H1 (cell line): ENCODE measurements around the gene RAI14. TPM values are rescaled to one million over a fixed set of nuclear protein-coding genes. Genes with fewer than 3 reads are reported as not detected.

Source experiments
- CTCF ChIA-PET: fragments of 300-600 bp; sonication (Branson Sonifier 250); formaldehyde crosslinking; loops from one replicate; lab custom pipeline; 2021; ENCODE audit not compliant: partially characterized antibody; lab: Charles Lee
- POLR2A ChIA-PET: fragments of 300-600 bp; sonication (Branson Sonifier 250); formaldehyde crosslinking; loops from one replicate; lab custom pipeline; 2021; ENCODE audit warnings: inconsistent platforms; ENCODE audit not compliant: partially characterized antibody; lab: Charles Lee
- DNase-seq, 2 experiments: peaks; one replicate each; pipeline versions ENCODE4 v3.0.0 to v3.0.0-alpha.2; 2010 to 2022; ENCODE audit warnings: low spot score in 2 of 2, low read depth in 1 of 2, mixed read lengths in 1 of 2
- FAIRE-seq: peaks from 2 replicates; lab custom pipeline; 2011; peaks lifted over from hg19 to GRCh38; lab: Jason Lieb, UNC
- H2AFZ ChIP-seq: 2 replicates; pipeline ENCODE4 v1.8.1; 2012; ENCODE audit warnings: low read length, inconsistent platforms
- H2AK5ac ChIP-seq: 2 replicates; pipeline ENCODE4 v1.6.1; 2013; ENCODE audit warnings: low read depth, low read length
- H2BK120ac ChIP-seq: replicated peaks from 2 replicates; pipeline ENCODE3; 2013; ENCODE audit warnings: low read depth, low read length, inconsistent platforms
- H2BK12ac ChIP-seq: 2 replicates; pipeline ENCODE4 v1.6.1; 2013; ENCODE audit warnings: low read depth, low read length
- H2BK15ac ChIP-seq: 2 replicates; pipeline ENCODE4 v1.6.1; 2013; ENCODE audit warnings: low read length
- H2BK20ac ChIP-seq: 2 replicates; pipeline ENCODE4 v1.6.1; 2013; ENCODE audit warnings: low read length
- H2BK5ac ChIP-seq: 2 replicates; pipeline ENCODE4 v1.6.1; 2013; ENCODE audit warnings: low read depth, low read length
- H3K14ac ChIP-seq: 2 replicates; pipeline ENCODE4 v1.6.1; 2013; ENCODE audit warnings: inconsistent platforms; ENCODE audit not compliant: insufficient read length
- H3K18ac ChIP-seq: 2 replicates; pipeline ENCODE4 v1.6.1; 2013; ENCODE audit warnings: low read length; ENCODE audit errors: extremely low read depth
- H3K23ac ChIP-seq: 2 replicates; pipeline ENCODE4 v1.6.1; 2013; ENCODE audit warnings: inconsistent platforms; ENCODE audit not compliant: insufficient read length
- H3K23me2 ChIP-seq: 2 replicates; pipeline ENCODE4 v1.6.1; 2013; ENCODE audit warnings: low read depth, low read length
- H3K27ac ChIP-seq: 2 replicates; pipeline ENCODE4 v1.6.1; 2011; ENCODE audit warnings: low read depth, low read length, inconsistent platforms
- H3K27me3 ChIP-seq, 4 experiments: replicated peaks in 1 of 4; 1 replicate in 1 of 4; 2 replicates in 3 of 4; pipeline versions ENCODE4 v1.6.1 to v1.8.1; 2011 to 2013; ENCODE audit warnings: low read length in 3 of 4, mild to moderate bottlenecking in 3 of 4, inconsistent platforms in 2 of 4, mixed read lengths in 2 of 4, moderate library complexity in 1 of 4; ENCODE audit not compliant: control insufficient read depth in 3 of 4, insufficient read depth in 3 of 4; ENCODE audit errors: extremely low read depth in 1 of 4
- H3K36me3 ChIP-seq, 4 experiments: 2 replicates each; pipeline versions ENCODE4 v1.6.1 to v1.8.1; 2011 to 2013; ENCODE audit warnings: mild to moderate bottlenecking in 4 of 4, low read length in 3 of 4, moderate library complexity in 2 of 4, control low read depth in 1 of 4, inconsistent platforms in 1 of 4; ENCODE audit not compliant: insufficient read depth in 4 of 4, control insufficient read depth in 2 of 4
- H3K4ac ChIP-seq: replicated peaks from 2 replicates; pipeline ENCODE3; 2013; ENCODE audit warnings: low read length, low read depth, mixed read lengths, inconsistent platforms; ENCODE audit not compliant: insufficient read length
- H3K4me1 ChIP-seq, 4 experiments: replicated peaks in 1 of 4; 1 replicate in 1 of 4; 2 replicates in 3 of 4; pipeline versions ENCODE4 v1.6.1 to v1.8.1; 2011 to 2013; ENCODE audit warnings: low read length in 3 of 4, inconsistent platforms in 2 of 4, mixed read lengths in 1 of 4; ENCODE audit not compliant: insufficient read depth in 4 of 4, control insufficient read depth in 3 of 4
- H3K4me2 ChIP-seq, 2 experiments: 2 replicates each; pipeline versions ENCODE4 v1.6.1 to v1.8.1; 2011 to 2013; ENCODE audit warnings: low read depth in 2 of 2, low read length in 2 of 2, control low read depth in 1 of 2, inconsistent platforms in 1 of 2, mild to moderate bottlenecking in 1 of 2; ENCODE audit not compliant: insufficient read depth in 1 of 2
- H3K4me3 ChIP-seq, 4 experiments: fragments of 200-600, 300-600 bp in 1 of 4; sonication (generic), shearing (Covaris generic), sonication (Bioruptor Twin) in 1 of 4; 2 replicates each; pipeline versions ENCODE4 v1.5.1 to v1.8.1; 2011 to 2016; ENCODE audit warnings: low read length in 4 of 4, low read depth in 3 of 4, control low read depth in 2 of 4, inconsistent platforms in 2 of 4, mild to moderate bottlenecking in 2 of 4, mixed read lengths in 1 of 4, moderate library complexity in 1 of 4; ENCODE audit not compliant: insufficient read depth in 2 of 4; ENCODE audit errors: extremely low read depth in 1 of 4
- H3K56ac ChIP-seq: replicated peaks from 2 replicates; pipeline ENCODE3; 2013; ENCODE audit warnings: low read depth, mild to moderate bottlenecking, mixed read lengths, low read length, inconsistent platforms; ENCODE audit not compliant: insufficient read length
- H3K79me1 ChIP-seq: 2 replicates; pipeline ENCODE4 v1.6.1; 2013; ENCODE audit warnings: low read depth, low read length, control low read depth
- H3K79me2 ChIP-seq, 2 experiments: 2 replicates each; pipeline versions ENCODE4 v1.6.1 to v1.8.1; 2012 to 2013; ENCODE audit warnings: low read length in 2 of 2, mild to moderate bottlenecking in 2 of 2, inconsistent platforms in 1 of 2; ENCODE audit not compliant: insufficient read depth in 2 of 2, control insufficient read depth in 1 of 2
- H3K9ac ChIP-seq, 4 experiments: replicated peaks in 1 of 4; 1 replicate in 1 of 4; 2 replicates in 3 of 4; pipeline versions ENCODE4 v1.6.1 to v1.8.1; 2011 to 2013; ENCODE audit warnings: low read depth in 3 of 4, low read length in 3 of 4, control low read depth in 2 of 4, mild to moderate bottlenecking in 2 of 4, moderate library complexity in 2 of 4, inconsistent platforms in 1 of 4; ENCODE audit errors: extremely low read depth in 1 of 4
- H3K9me3 ChIP-seq, 2 experiments: 2 replicates each; pipeline versions ENCODE4 v1.6.1 to v1.8.1; 2012 to 2013; ENCODE audit warnings: mild to moderate bottlenecking in 2 of 2, moderate library complexity in 2 of 2, control low read depth in 1 of 2, inconsistent platforms in 1 of 2, low read depth in 1 of 2, low read length in 1 of 2, mixed read lengths in 1 of 2; ENCODE audit not compliant: insufficient read depth in 2 of 2
- H4K20me1 ChIP-seq, 2 experiments: replicated peaks in 1 of 2; 2 replicates each; pipeline versions ENCODE3 to v1.8.1; 2011 to 2013; ENCODE audit warnings: inconsistent platforms in 2 of 2, low read length in 2 of 2, mild to moderate bottlenecking in 1 of 2; ENCODE audit not compliant: insufficient read depth in 2 of 2, control insufficient read depth in 1 of 2
- H4K5ac ChIP-seq: 2 replicates; pipeline ENCODE4 v1.6.1; 2013; ENCODE audit warnings: low read length, low read depth, mixed read lengths, inconsistent platforms; ENCODE audit not compliant: insufficient read length
- H4K8ac ChIP-seq: 2 replicates; pipeline ENCODE4 v1.8.0; 2013; ENCODE audit warnings: mild to moderate bottlenecking, moderate library complexity, low read length, inconsistent platforms; ENCODE audit not compliant: insufficient read depth; ENCODE audit errors: extremely low read depth
- H4K91ac ChIP-seq: replicated peaks from 2 replicates; pipeline ENCODE3; 2013; ENCODE audit warnings: low read length, mixed read lengths, inconsistent platforms; ENCODE audit not compliant: insufficient read length
- CBX5 ChIP-seq: fragments of 300-800, 300-1000 bp; sonication (generic); IDR thresholded peaks from 2 replicates; pipeline ENCODE4 v1.7.1; 2016; ENCODE audit warnings: antibody characterized with exemption, low read length, low read depth
- CHD2 ChIP-seq: IDR thresholded peaks from 2 replicates; pipeline ENCODE4 v1.6.1; 2012; ENCODE audit warnings: low read length, improper control_type of control experiment
- POLR2A ChIP-seq, 2 experiments: IDR thresholded peaks; 1 replicate in 1 of 2; 2 replicates in 1 of 2; pipeline ENCODE4 v1.6.1; 2011; ENCODE audit warnings: low read depth in 2 of 2, low read length in 2 of 2, mild to moderate bottlenecking in 2 of 2; ENCODE audit errors: control extremely low read depth in 1 of 2
- RFX5 ChIP-seq: IDR thresholded peaks from 2 replicates; pipeline ENCODE4 v1.6.1; 2011; ENCODE audit warnings: low read depth, low read length, improper control_type of control experiment, borderline replicate concordance
- SAP30 ChIP-seq: fragments of 300-600 bp; sonication (generic); IDR thresholded peaks from 2 replicates; pipeline ENCODE4 v1.7.1; 2012; ENCODE audit warnings: low read length, moderate library complexity, mild to moderate bottlenecking, inconsistent platforms; ENCODE audit not compliant: insufficient read depth, insufficient replicate concordance
- SIX5 ChIP-seq: IDR thresholded peaks from 2 replicates; pipeline ENCODE4 v1.6.1; 2011; ENCODE audit warnings: mild to moderate bottlenecking, low read depth, low read length
- SRF ChIP-seq: IDR thresholded peaks from 2 replicates; pipeline ENCODE4 v1.6.1; 2011; ENCODE audit warnings: mild to moderate bottlenecking, low read depth, low read length, moderate library complexity
- polyA plus RNA-seq, 7 experiments: library from polyadenylated mRNA; depleted of rRNA in 3 of 7; stranded (reverse) in 5 of 7; unstranded in 2 of 7; fragments of >200 nt in 5 of 7; fragments of 200-250 nt in 2 of 7; gene quantifications; 1 replicate in 5 of 7; 2 replicates in 1 of 7; 4 replicates in 1 of 7; pipeline versions ENCODE4 v1.2.1 to v1.2.3, GENCODE V29; 2011 to 2013; ENCODE audit warnings: missing spikeins in 2 of 7, mixed read lengths in 2 of 7
- total RNA-seq: library from RNA; stranded (reverse); fragmentation: NEBNext Ultra II Directional; extraction: Animal tissue kit (Norgen Biotek cat#: 25700); gene quantifications from 2 replicates; pipeline ENCODE4 v1.2.1, GENCODE V29; 2021

The RAI14 gene
- total and polyA plus RNA-seq, 2 of the 8 experiments (the other 6 are each of a cell fraction or from before 2014, with no cell fraction given) = 48.4 to 210 TPM

GRCh38 chr5:34881246-34881645 lies 225.1 kb downstream of the RAI14 start:
- H3K56ac ChIP-seq = no peak overlapping the region
- no peaks in the 10 kb centered on the region for H4K20me1 ChIP-seq
- H2BK20ac ChIP-seq = no peak overlapping the region
- no peak for FAIRE-seq
- CTCF ChIA-PET = interaction anchor here (1.0 kb wide), 1 partner anchor 10 kb away, joined by 3 read pairs; no protein-coding TSS in a partner anchor
- no peaks in the 10 kb centered on the region for H3K23me2 ChIP-seq
- POLR2A ChIA-PET = no interaction called here
- H3K4me1 ChIP-seq = no peaks in the 10 kb centered on the region
- DNase-seq = no peak
- H3K27ac ChIP-seq = no peak overlapping the region
- H3K18ac ChIP-seq = no peak overlapping the region
- no peak overlapping the region for H3K4me2 ChIP-seq
- no peak overlapping the region for H2BK120ac ChIP-seq
- no peak overlapping the region for H2AFZ ChIP-seq
- H4K8ac ChIP-seq = no peak overlapping the region
- H3K27me3 ChIP-seq = no peaks in the 10 kb centered on the region
- H4K5ac ChIP-seq = no peak overlapping the region
- no peak overlapping the region for H3K23ac ChIP-seq
- peaks cover 0 to 2% of the 10 kb centered on the region in 2 experiments; a peak in 2 of 4 replicates for H3K9me3 ChIP-seq
- no peaks in the 10 kb centered on the region for H3K36me3 ChIP-seq
- no peaks in the 10 kb centered on the region for H3K79me2 ChIP-seq
- H3K4ac ChIP-seq = no peak overlapping the region
- no peak overlapping the region for H3K14ac ChIP-seq
- no peak overlapping the region for H3K4me3 ChIP-seq
- no peaks in the 10 kb centered on the region for H3K79me1 ChIP-seq
- no peak overlapping the region for H2BK15ac ChIP-seq
- H4K91ac ChIP-seq = no peak overlapping the region
- H2BK12ac ChIP-seq = no peak overlapping the region
- H2AK5ac ChIP-seq = no peak overlapping the region
- H2BK5ac ChIP-seq = no peak overlapping the region
- H3K9ac ChIP-seq = no peak overlapping the region
- TF ChIP-seq SIX5 (no peak), SRF (no peak), CBX5 (no peak), POLR2A (IDR thresholded peaks at IDR 0.05; ENCODE audit: control extremely low read depth in 1 of 2, low read depth in 2 of 2, low read length in 2 of 2) (no peak), CHD2 (no peak), SAP30 (no peak), RFX5 (no peak)
